Kidney epithelial cell (primary cell): ENCODE data around the gene TRPM3. TPM values are rescaled to one million over a fixed set of nuclear protein-coding genes. Genes with fewer than 3 reads are reported as not detected.

Experiments
- DNase-seq: peaks from one replicate; pipeline ENCODE4 v3.0.0-alpha.2; 2010; ENCODE audit warnings: low read depth
- H3K27me3 ChIP-seq: 2 replicates; pipeline ENCODE4 v1.6.0; 2011; ENCODE audit warnings: low read length; ENCODE audit not compliant: control insufficient read depth, insufficient read depth
- H3K36me3 ChIP-seq: 2 replicates; pipeline ENCODE4 v1.5.1; 2011; ENCODE audit warnings: low read length; ENCODE audit not compliant: control insufficient read depth, insufficient read depth
- H3K4me3 ChIP-seq: 2 replicates; pipeline ENCODE4 v1.5.1; 2011; ENCODE audit warnings: low read depth, mild to moderate bottlenecking, control low read depth, low read length
- CTCF ChIP-seq: IDR thresholded peaks from 2 replicates; pipeline ENCODE4 v1.5.1; 2011; ENCODE audit warnings: mild to moderate bottlenecking, moderate library complexity, low read length, control low read depth, inconsistent platforms; ENCODE audit not compliant: insufficient read depth, poor library complexity, severe bottlenecking
- total RNA-seq: library from RNA; depleted of rRNA; stranded (reverse); fragments of >200 nt; gene quantifications from 2 replicates; pipeline ENCODE4 v1.2.3, GENCODE V29; 2015

The TRPM3 gene
- total RNA-seq, 1 donor from 2014 or later, result not detected

GRCh38 chr9:70683841-70684240, 437.6 kb downstream of the TRPM3 start:
- no peak for TF ChIP-seq CTCF
- DNase-seq, result no peak
- Histone ChIP-seq H3K27me3 (no peaks in the 10 kb centered on the region), H3K36me3 (no peaks in the 10 kb centered on the region), H3K4me3 (no peak overlapping the region)

GRCh38 chr9:70682298-70682697, 439.1 kb downstream of the TRPM3 start:
- no peak for DNase-seq
- no peak overlapping the region for H3K4me3 ChIP-seq
- TF ChIP-seq CTCF, result no peak
- no peaks in the 10 kb centered on the region for H3K36me3 ChIP-seq
- H3K27me3 ChIP-seq, result no peaks in the 10 kb centered on the region

- Histone ChIP-seq H3K27me3 (no peaks in the 10 kb centered on the region), H3K36me3 (no peaks in the 10 kb centered on the region), H3K4me3 (no peak overlapping the region)
- TF ChIP-seq CTCF, result no peak
- DNase-seq, result no peak
Observed at GRCh38 chr9:70679845-70680244, 441.6 kb downstream of the TRPM3 start.

- no peak for TF ChIP-seq CTCF
- Histone ChIP-seq H3K36me3 (no peaks in the 10 kb centered on the region), H3K27me3 (no peaks in the 10 kb centered on the region), H3K4me3 (no peak overlapping the region)
- DNase-seq, result no peak
Observed at GRCh38 chr9:70678153-70678552, 443.3 kb downstream of the TRPM3 start.

- TF ChIP-seq CTCF, result no peak
- no peaks in the 10 kb centered on the region for H3K36me3 ChIP-seq
- DNase-seq, result no peak
- no peak overlapping the region for H3K4me3 ChIP-seq
- no peaks in the 10 kb centered on the region for H3K27me3 ChIP-seq
Observed at GRCh38 chr9:70677055-70677735, 444.2 kb downstream of the TRPM3 start.

GRCh38 chr9:70675868-70676370, 445.5 kb downstream of the TRPM3 start:
- TF ChIP-seq CTCF, result no peak
- H3K27me3 ChIP-seq, result no peaks in the 10 kb centered on the region
- DNase-seq, result no peak
- H3K4me3 ChIP-seq, result no peak overlapping the region
- no peaks in the 10 kb centered on the region for H3K36me3 ChIP-seq
